GM18907 (cell line): ENCODE results near the gene PDIA5.

Experiments used
- ATAC-seq: cut with Tn5 transposase; IDR thresholded peaks from one replicate; pipeline ENCODE4 v1.9.1; 2021; ENCODE audit warnings: mild to moderate bottlenecking, moderate library complexity; ENCODE audit not compliant: unreplicated experiment

Gene PDIA5

GRCh38 chr3:123070510-123070909, 3.7 kb downstream of the PDIA5 start:
- no peak for ATAC-seq

- no peak for ATAC-seq
Observed at GRCh38 chr3:123071146-123071545, 4.3 kb downstream of the PDIA5 start.

GRCh38 chr3:123071581-123071980, 4.8 kb downstream of the PDIA5 start:
- ATAC-seq, result no peak

GRCh38 chr3:123072152-123072551, 5.3 kb downstream of the PDIA5 start:
- no peak for ATAC-seq

- ATAC-seq, result no peak
Observed at GRCh38 chr3:123072564-123072963, 5.7 kb downstream of the PDIA5 start.

- no peak for ATAC-seq
Observed at GRCh38 chr3:123075359-123075758, 8.5 kb downstream of the PDIA5 start.

- ATAC-seq, result no peak
Observed at GRCh38 chr3:123076112-123076495, 9.3 kb downstream of the PDIA5 start.

- no peak for ATAC-seq
Observed at GRCh38 chr3:123076496-123077418, 9.9 kb downstream of the PDIA5 start.

GRCh38 chr3:123078101-123078500, 11.3 kb downstream of the PDIA5 start:
- no peak for ATAC-seq

- no peak for ATAC-seq
Observed at GRCh38 chr3:123080864-123081562, 14.2 kb downstream of the PDIA5 start.

- ATAC-seq, result peak; percentile 18
Observed at GRCh38 chr3:123081718-123082369, 15.0 kb downstream of the PDIA5 start.

- peak; percentile 72 for ATAC-seq
Observed at GRCh38 chr3:123082370-123083065, 15.7 kb downstream of the PDIA5 start.

- ATAC-seq, result no peak
Observed at GRCh38 chr3:123083383-123084124, 16.7 kb downstream of the PDIA5 start.

- ATAC-seq, result no peak
Observed at GRCh38 chr3:123084192-123084591, 17.4 kb downstream of the PDIA5 start.

- no peak for ATAC-seq
Observed at GRCh38 chr3:123084738-123085237, 18.0 kb downstream of the PDIA5 start.

GRCh38 chr3:123085293-123085931, 18.6 kb downstream of the PDIA5 start:
- ATAC-seq, result no peak

- ATAC-seq, result no peak
Observed at GRCh38 chr3:123085932-123086627, 19.3 kb downstream of the PDIA5 start.

GRCh38 chr3:123088387-123088786, 21.6 kb downstream of the PDIA5 start:
- ATAC-seq, result no peak
